ENCODE measurements around the gene SIAH1.

SIAH1 gene

DNA sequence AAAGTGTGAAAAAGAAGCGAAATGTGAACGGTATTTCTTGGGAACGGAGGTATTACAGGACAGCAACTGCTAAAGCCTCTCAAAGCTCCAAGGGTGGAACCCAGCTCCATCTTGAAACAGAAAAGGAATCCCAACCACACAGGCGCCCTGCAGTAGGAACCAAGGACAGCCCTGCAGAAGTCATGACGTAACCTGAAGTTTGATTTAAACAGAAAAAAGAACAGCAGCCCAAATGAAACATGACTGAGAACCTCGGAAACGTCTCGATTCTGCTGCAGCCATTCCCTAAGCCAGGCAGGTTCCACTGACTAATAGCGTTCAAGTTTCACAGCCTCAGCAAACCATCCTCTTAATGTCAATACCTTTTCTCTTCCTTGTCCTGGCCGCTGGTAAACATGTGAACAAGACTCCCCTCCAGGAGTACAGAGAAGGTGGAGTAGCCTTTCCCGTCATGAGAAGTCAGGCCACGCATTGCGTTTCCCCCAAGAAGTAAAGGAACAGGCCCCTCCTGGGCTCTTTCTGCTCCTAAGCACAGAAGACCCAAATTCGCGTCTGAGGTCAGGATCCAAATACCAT, 20.1 kb downstream of the SIAH1 start:
- no peak overlapping the region for H3K4me2 ChIP-seq (ENCODE audit: insufficient read depth, low read length, poor library complexity, severe bottlenecking)

GRCh38 chr16:48361540-48362144, 23.6 kb downstream of the SIAH1 start:
- no peaks in the 10 kb centered on the region for H3K9me3 ChIP-seq (replicated peaks in 1 of 2; ENCODE audit: control insufficient read depth in 2 of 2, insufficient read depth in 1 of 2, low read depth in 1 of 2, low read length in 2 of 2)
- DNase-seq (ENCODE audit: low spot score) = no peak
- no peak overlapping the region for H3K27ac ChIP-seq (replicated peaks; ENCODE audit: low read length)
- no peak overlapping the region for H3K4ac ChIP-seq (ENCODE audit: low read length)
- no peak overlapping the region for H2BK12ac ChIP-seq (ENCODE audit: low read length)
- H2BK15ac ChIP-seq (ENCODE audit: low read length) = no peak overlapping the region
- no peak overlapping the region for H3K23ac ChIP-seq (ENCODE audit: low read depth, low read length, poor library complexity)
- H3K18ac ChIP-seq (ENCODE audit: low read length) = no peak overlapping the region
- no CpG with 5 or more reads among the region's 12 CpGs for WGBS, 2 donors (ENCODE audit: extremely low coverage in 2 of 2, insufficient read length in 2 of 2, insufficient replicate concordance in 1 of 2)
- no peak overlapping the region for H2AFZ ChIP-seq (ENCODE audit: low read length)
- no peak overlapping the region for H4K8ac ChIP-seq (ENCODE audit: low read depth, low read length)
- H3K14ac ChIP-seq (ENCODE audit: low read length) = no peak overlapping the region
- H3K4me1 ChIP-seq (ENCODE audit: control insufficient read depth in 2 of 2, insufficient read depth in 1 of 2, low read depth in 1 of 2, low read length in 2 of 2) = peaks cover 10 to 15% of the 10 kb centered on the region in 2 donors
- H3K36me3 ChIP-seq (replicated peaks in 1 of 2; ENCODE audit: control insufficient read depth in 2 of 2, insufficient read depth in 2 of 2, low read length in 2 of 2) = peaks cover 8 to 53% of the 10 kb centered on the region in 2 donors
- H2AK5ac ChIP-seq (ENCODE audit: low read depth, low read length) = no peak overlapping the region
- H3K79me1 ChIP-seq (ENCODE audit: low read depth, low read length) = peaks cover 9% of the 10 kb centered on the region
- no peak overlapping the region for H4K91ac ChIP-seq (ENCODE audit: low read depth, low read length, poor library complexity)
- H2BK5ac ChIP-seq (ENCODE audit: low read length) = no peak overlapping the region
- H3K4me3 ChIP-seq (ENCODE audit: low read length in 2 of 2) = no peak overlapping the region
- H3K9ac ChIP-seq (ENCODE audit: low read depth, low read length, poor library complexity) = no peak overlapping the region
- no peaks in the 10 kb centered on the region for H3K27me3 ChIP-seq (ENCODE audit: control insufficient read depth in 3 of 3, insufficient read depth in 3 of 3, low read depth in 1 of 3, low read length in 3 of 3)
- no peak overlapping the region for H2BK120ac ChIP-seq (ENCODE audit: low read depth, low read length)
- no peak overlapping the region for H3K4me2 ChIP-seq (ENCODE audit: insufficient read depth, low read length, poor library complexity, severe bottlenecking)

More for the DNA sequence above, 20.1 kb downstream of the SIAH1 start:
- Histone ChIP-seq H2BK120ac (ENCODE audit: low read depth, low read length) (no peak overlapping the region), H3K18ac (ENCODE audit: low read length) (no peak overlapping the region), H3K9me3 (replicated peaks in 1 of 2; ENCODE audit: control insufficient read depth in 2 of 2, insufficient read depth in 1 of 2, low read depth in 1 of 2, low read length in 2 of 2) (no peaks in the 10 kb centered on the region), H3K9ac (ENCODE audit: low read depth, low read length, poor library complexity) (peak overlapping the region; percentile 80), H3K14ac (ENCODE audit: low read length) (no peak overlapping the region), H2AFZ (ENCODE audit: low read length) (no peak overlapping the region), H2AK5ac (ENCODE audit: low read depth, low read length) (no peak overlapping the region), H3K27me3 (ENCODE audit: control insufficient read depth in 3 of 3, insufficient read depth in 3 of 3, low read depth in 1 of 3, low read length in 3 of 3) (no peaks in the 10 kb centered on the region), H3K4me1 (ENCODE audit: control insufficient read depth in 2 of 2, insufficient read depth in 1 of 2, low read depth in 1 of 2, low read length in 2 of 2) (peaks cover 10 to 15% of the 10 kb centered on the region in 2 donors), H2BK15ac (ENCODE audit: low read length) (no peak overlapping the region), H3K27ac (replicated peaks; ENCODE audit: low read length) (no peak overlapping the region), H2BK12ac (ENCODE audit: low read length) (no peak overlapping the region), H3K79me1 (ENCODE audit: low read depth, low read length) (peaks cover 6% of the 10 kb centered on the region), H4K8ac (ENCODE audit: low read depth, low read length) (no peak overlapping the region), H3K4ac (ENCODE audit: low read length) (no peak overlapping the region), H3K36me3 (replicated peaks in 1 of 2; ENCODE audit: control insufficient read depth in 2 of 2, insufficient read depth in 2 of 2, low read length in 2 of 2) (peaks cover 8 to 23% of the 10 kb centered on the region in 2 donors), H4K91ac (ENCODE audit: low read depth, low read length, poor library complexity) (no peak overlapping the region), H3K4me3 (ENCODE audit: low read length in 2 of 2) (peak overlapping the region in 1 of 2 donors; percentile 38), H2BK5ac (ENCODE audit: low read length) (no peak overlapping the region), H3K23ac (ENCODE audit: low read depth, low read length, poor library complexity) (no peak overlapping the region)
- WGBS, 2 donors (ENCODE audit: extremely low coverage in 2 of 2, insufficient read length in 2 of 2, insufficient replicate concordance in 1 of 2) = no CpG with 5 or more reads among the region's 15 CpGs
- no peak for DNase-seq (ENCODE audit: low spot score)

DNA sequence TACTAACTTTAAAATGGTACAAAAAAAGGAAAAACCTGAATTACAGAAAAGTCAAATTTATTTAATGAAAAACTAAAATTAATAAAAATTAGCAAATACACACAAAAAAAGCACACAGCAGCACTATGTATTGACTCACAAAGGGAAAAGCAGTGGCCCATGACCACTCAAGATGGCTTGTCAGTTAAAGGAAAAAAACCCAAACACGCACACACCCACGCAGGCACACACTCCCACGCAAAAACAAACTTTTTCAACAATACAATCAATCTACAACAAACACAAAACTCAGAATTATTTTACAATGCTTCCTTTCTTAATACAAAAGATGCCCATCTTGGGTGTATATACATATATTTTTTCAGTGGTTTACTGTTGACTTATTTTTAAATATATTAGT, 24.2 kb downstream of the SIAH1 start:
- H3K9ac ChIP-seq (ENCODE audit: low read depth, low read length, poor library complexity) = no peak overlapping the region
- no peak overlapping the region for H3K27ac ChIP-seq (replicated peaks; ENCODE audit: low read length)
- H3K9me3 ChIP-seq (replicated peaks in 1 of 2; ENCODE audit: control insufficient read depth in 2 of 2, insufficient read depth in 1 of 2, low read depth in 1 of 2, low read length in 2 of 2) = no peaks in the 10 kb centered on the region
- no peak overlapping the region for H4K91ac ChIP-seq (ENCODE audit: low read depth, low read length, poor library complexity)
- H4K8ac ChIP-seq (ENCODE audit: low read depth, low read length) = no peak overlapping the region
- no peak overlapping the region for H3K4me2 ChIP-seq (ENCODE audit: insufficient read depth, low read length, poor library complexity, severe bottlenecking)
- no peak overlapping the region for H2AK5ac ChIP-seq (ENCODE audit: low read depth, low read length)
- peaks cover 8 to 58% of the 10 kb centered on the region in 2 donors for H3K36me3 ChIP-seq (replicated peaks in 1 of 2; ENCODE audit: control insufficient read depth in 2 of 2, insufficient read depth in 2 of 2, low read length in 2 of 2)
- no peak overlapping the region for H2AFZ ChIP-seq (ENCODE audit: low read length)
- H3K4me3 ChIP-seq (ENCODE audit: low read length in 2 of 2) = no peak overlapping the region
- H2BK15ac ChIP-seq (ENCODE audit: low read length) = no peak overlapping the region
- no peak overlapping the region for H3K14ac ChIP-seq (ENCODE audit: low read length)
- no peak overlapping the region for H2BK5ac ChIP-seq (ENCODE audit: low read length)
- 100% methylated on average over 2 of the region's 3 CpGs; no CpG with 5 or more reads in 1 of the 2 donors for WGBS, 2 donors (ENCODE audit: extremely low coverage in 2 of 2, insufficient read length in 2 of 2, insufficient replicate concordance in 1 of 2)
- H3K4me1 ChIP-seq (ENCODE audit: control insufficient read depth in 2 of 2, insufficient read depth in 1 of 2, low read depth in 1 of 2, low read length in 2 of 2) = peaks cover 8 to 11% of the 10 kb centered on the region in 2 donors
- no peak overlapping the region for H3K18ac ChIP-seq (ENCODE audit: low read length)
- peaks cover 9% of the 10 kb centered on the region for H3K79me1 ChIP-seq (ENCODE audit: low read depth, low read length)
- no peak overlapping the region for H3K4ac ChIP-seq (ENCODE audit: low read length)
- H2BK120ac ChIP-seq (ENCODE audit: low read depth, low read length) = no peak overlapping the region
- DNase-seq (ENCODE audit: low spot score) = no peak
- no peaks in the 10 kb centered on the region for H3K27me3 ChIP-seq (ENCODE audit: control insufficient read depth in 3 of 3, insufficient read depth in 3 of 3, low read depth in 1 of 3, low read length in 3 of 3)
- no peak overlapping the region for H3K23ac ChIP-seq (ENCODE audit: low read depth, low read length, poor library complexity)
- H2BK12ac ChIP-seq (ENCODE audit: low read length) = no peak overlapping the region

- no CpG with 5 or more reads among the region's 2 CpGs for WGBS, 2 donors (ENCODE audit: extremely low coverage in 2 of 2, insufficient read length in 2 of 2, insufficient replicate concordance in 1 of 2)
- no peak overlapping the region for H2BK120ac ChIP-seq (ENCODE audit: low read depth, low read length)
- H3K4me3 ChIP-seq (ENCODE audit: low read length in 2 of 2) = no peak overlapping the region
- H2BK5ac ChIP-seq (ENCODE audit: low read length) = no peak overlapping the region
- H3K9me3 ChIP-seq (replicated peaks in 1 of 2; ENCODE audit: control insufficient read depth in 2 of 2, insufficient read depth in 1 of 2, low read depth in 1 of 2, low read length in 2 of 2) = peaks cover 0 to 4% of the 10 kb centered on the region in 2 donors
- H3K23ac ChIP-seq (ENCODE audit: low read depth, low read length, poor library complexity) = no peak overlapping the region
- H3K4me1 ChIP-seq (ENCODE audit: control insufficient read depth in 2 of 2, insufficient read depth in 1 of 2, low read depth in 1 of 2, low read length in 2 of 2) = peaks cover 2 to 4% of the 10 kb centered on the region in 2 donors
- no peak overlapping the region for H3K18ac ChIP-seq (ENCODE audit: low read length)
- no peaks in the 10 kb centered on the region for H3K27me3 ChIP-seq (ENCODE audit: control insufficient read depth in 3 of 3, insufficient read depth in 3 of 3, low read depth in 1 of 3, low read length in 3 of 3)
- H3K4ac ChIP-seq (ENCODE audit: low read length) = no peak overlapping the region
- H3K79me1 ChIP-seq (ENCODE audit: low read depth, low read length) = peaks cover 9% of the 10 kb centered on the region
- H3K4me2 ChIP-seq (ENCODE audit: insufficient read depth, low read length, poor library complexity, severe bottlenecking) = no peak overlapping the region
- no peak overlapping the region for H3K27ac ChIP-seq (replicated peaks; ENCODE audit: low read length)
- no peak overlapping the region for H2AFZ ChIP-seq (ENCODE audit: low read length)
- H3K36me3 ChIP-seq (replicated peaks in 1 of 2; ENCODE audit: control insufficient read depth in 2 of 2, insufficient read depth in 2 of 2, low read length in 2 of 2) = peaks cover 10 to 69% of the 10 kb centered on the region in 2 donors
- H2BK15ac ChIP-seq (ENCODE audit: low read length) = no peak overlapping the region
- no peak overlapping the region for H3K9ac ChIP-seq (ENCODE audit: low read depth, low read length, poor library complexity)
- no peak overlapping the region for H2AK5ac ChIP-seq (ENCODE audit: low read depth, low read length)
- H3K14ac ChIP-seq (ENCODE audit: low read length) = no peak overlapping the region
- no peak overlapping the region for H4K8ac ChIP-seq (ENCODE audit: low read depth, low read length)
- no peak for DNase-seq (ENCODE audit: low spot score)
- H4K91ac ChIP-seq (ENCODE audit: low read depth, low read length, poor library complexity) = no peak overlapping the region
- no peak overlapping the region for H2BK12ac ChIP-seq (ENCODE audit: low read length)
These were observed 25.2 kb downstream of the SIAH1 start for GRCh38 chr16:48359983-48360382.
